ENCODE results near the gene TRIM72.

DNA sequence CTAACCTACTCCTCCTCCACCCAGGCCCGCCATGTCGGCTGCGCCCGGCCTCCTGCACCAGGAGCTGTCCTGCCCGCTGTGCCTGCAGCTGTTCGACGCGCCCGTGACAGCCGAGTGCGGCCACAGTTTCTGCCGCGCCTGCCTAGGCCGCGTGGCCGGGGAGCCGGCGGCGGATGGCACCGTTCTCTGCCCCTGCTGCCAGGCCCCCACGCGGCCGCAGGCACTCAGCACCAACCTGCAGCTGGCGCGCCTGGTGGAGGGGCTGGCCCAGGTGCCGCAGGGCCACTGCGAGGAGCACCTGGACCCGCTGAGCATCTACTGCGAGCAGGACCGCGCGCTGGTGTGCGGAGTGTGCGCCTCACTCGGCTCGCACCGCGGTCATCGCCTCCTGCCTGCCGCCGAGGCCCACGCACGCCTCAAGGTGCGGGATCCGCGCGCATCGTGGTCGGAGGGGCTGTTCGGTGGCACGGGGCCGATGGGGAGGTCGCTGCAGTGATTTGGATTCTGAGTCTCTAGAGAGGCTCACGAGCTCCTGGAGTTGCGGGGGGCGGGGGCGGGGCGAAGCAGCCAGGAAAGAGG, 878 bp downstream of the TRIM72 start:
- TF ChIP-seq, protein P1, sequence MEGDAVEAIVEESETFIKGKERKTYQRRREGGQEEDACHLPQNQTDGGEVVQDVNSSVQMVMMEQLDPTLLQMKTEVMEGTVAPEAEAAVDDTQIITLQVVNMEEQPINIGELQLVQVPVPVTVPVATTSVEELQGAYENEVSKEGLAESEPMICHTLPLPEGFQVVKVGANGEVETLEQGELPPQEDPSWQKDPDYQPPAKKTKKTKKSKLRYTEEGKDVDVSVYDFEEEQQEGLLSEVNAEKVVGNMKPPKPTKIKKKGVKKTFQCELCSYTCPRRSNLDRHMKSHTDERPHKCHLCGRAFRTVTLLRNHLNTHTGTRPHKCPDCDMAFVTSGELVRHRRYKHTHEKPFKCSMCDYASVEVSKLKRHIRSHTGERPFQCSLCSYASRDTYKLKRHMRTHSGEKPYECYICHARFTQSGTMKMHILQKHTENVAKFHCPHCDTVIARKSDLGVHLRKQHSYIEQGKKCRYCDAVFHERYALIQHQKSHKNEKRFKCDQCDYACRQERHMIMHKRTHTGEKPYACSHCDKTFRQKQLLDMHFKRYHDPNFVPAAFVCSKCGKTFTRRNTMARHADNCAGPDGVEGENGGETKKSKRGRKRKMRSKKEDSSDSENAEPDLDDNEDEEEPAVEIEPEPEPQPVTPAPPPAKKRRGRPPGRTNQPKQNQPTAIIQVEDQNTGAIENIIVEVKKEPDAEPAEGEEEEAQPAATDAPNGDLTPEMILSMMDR (IDR thresholded peaks at IDR 0.05): no peak
- TF ChIP-seq POLR2A (IDR thresholded peaks at IDR 0.05): no peak

Measured in Peyer's patch (tissue), 4 donors.